Transverse colon (tissue), 4 donors: Measurements from ENCODE around the gene KSR1.

Experiments
- EP300 ChIP-seq: sonication (generic); formaldehyde crosslinking; IDR thresholded peaks from one replicate; pipeline ENCODE4 v1.6.1; 2017; ENCODE audit warnings: antibody characterized with exemption, low read depth
- POLR2AphosphoS5 ChIP-seq, 3 donors: sonication (generic); formaldehyde crosslinking; IDR thresholded peaks; one replicate each; pipeline ENCODE4 v1.6.1; 2016; ENCODE audit warnings: antibody characterized with exemption in 3 of 3
- TF ChIP-seq, protein P1 (sequence below), 5 experiments: fragments of 200-600 bp in 3 of 5; fragments of 450-650 bp in 2 of 5; sonication (generic) in 3 of 5; IDR thresholded peaks; 1 replicate in 2 of 5; 2 replicates in 3 of 5; pipeline ENCODE4 v1.5.1; 2016 to 2017; ENCODE audit warnings: antibody characterized with exemption in 5 of 5, inconsistent platforms in 3 of 5, mild to moderate bottlenecking in 2 of 5, moderate library complexity in 1 of 5

DNA sequence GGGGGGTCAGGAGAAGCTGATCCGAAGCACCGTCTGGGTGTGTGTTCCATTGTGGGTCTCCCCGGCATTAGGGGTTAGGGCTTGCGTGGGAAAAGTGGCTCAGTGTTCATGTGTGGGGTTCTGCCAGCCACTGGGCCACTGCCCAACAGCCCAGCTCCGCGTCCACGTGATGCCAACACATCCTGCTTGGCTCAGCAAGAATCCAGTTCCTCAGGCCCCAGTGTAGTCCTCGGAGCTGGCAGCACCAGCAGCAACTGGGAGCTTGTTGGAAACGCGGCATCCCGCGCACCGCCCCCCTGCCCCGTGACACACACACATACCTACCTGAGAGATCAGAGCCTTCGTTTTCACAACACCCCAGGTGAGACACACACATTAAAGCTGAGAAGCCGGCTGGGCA, 193.7 kb downstream of the KSR1 start:
- TF ChIP-seq, protein P1, sequence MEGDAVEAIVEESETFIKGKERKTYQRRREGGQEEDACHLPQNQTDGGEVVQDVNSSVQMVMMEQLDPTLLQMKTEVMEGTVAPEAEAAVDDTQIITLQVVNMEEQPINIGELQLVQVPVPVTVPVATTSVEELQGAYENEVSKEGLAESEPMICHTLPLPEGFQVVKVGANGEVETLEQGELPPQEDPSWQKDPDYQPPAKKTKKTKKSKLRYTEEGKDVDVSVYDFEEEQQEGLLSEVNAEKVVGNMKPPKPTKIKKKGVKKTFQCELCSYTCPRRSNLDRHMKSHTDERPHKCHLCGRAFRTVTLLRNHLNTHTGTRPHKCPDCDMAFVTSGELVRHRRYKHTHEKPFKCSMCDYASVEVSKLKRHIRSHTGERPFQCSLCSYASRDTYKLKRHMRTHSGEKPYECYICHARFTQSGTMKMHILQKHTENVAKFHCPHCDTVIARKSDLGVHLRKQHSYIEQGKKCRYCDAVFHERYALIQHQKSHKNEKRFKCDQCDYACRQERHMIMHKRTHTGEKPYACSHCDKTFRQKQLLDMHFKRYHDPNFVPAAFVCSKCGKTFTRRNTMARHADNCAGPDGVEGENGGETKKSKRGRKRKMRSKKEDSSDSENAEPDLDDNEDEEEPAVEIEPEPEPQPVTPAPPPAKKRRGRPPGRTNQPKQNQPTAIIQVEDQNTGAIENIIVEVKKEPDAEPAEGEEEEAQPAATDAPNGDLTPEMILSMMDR (IDR thresholded peaks at IDR 0.05), result no peak
- no peak for TF ChIP-seq EP300
- no peak for TF ChIP-seq POLR2AphosphoS5 (IDR thresholded peaks at IDR 0.05)
